ENCODE results near the gene MEF2A.

- no peak for TF ChIP-seq CTCF (IDR thresholded peaks at IDR 0.05)
- TF ChIP-seq POLR2A (IDR thresholded peaks at IDR 0.05): no peak
Measured at GRCh38 chr15:99606646-99607045, 40.9 kb downstream of the MEF2A start.
